HEK293 (cell line): Measurements from ENCODE around the gene ENGASE.

Experiments
- IKZF3 ChIP-seq: fragments of 450-650 bp; IDR thresholded peaks from 2 replicates; pipeline ENCODE4 v1.5.0; 2018; ENCODE audit warnings: missing biosample characterization, mild to moderate bottlenecking, missing genetic modification characterization, moderate library complexity
- ZNF114 ChIP-seq: fragments of 450-650 bp; formaldehyde crosslinking; IDR thresholded peaks from 2 replicates; pipeline ENCODE4 v1.5.0; 2017; ENCODE audit warnings: missing biosample characterization, missing genetic modification characterization
- ZSCAN30 ChIP-seq: fragments of 450-650 bp; IDR thresholded peaks from 2 replicates; pipeline ENCODE4 v1.5.1; 2018; ENCODE audit warnings: missing biosample characterization, mild to moderate bottlenecking, missing genetic modification characterization, moderate library complexity
- TF ChIP-seq, protein P1 (sequence below): fragments of 450-650 bp; formaldehyde crosslinking; IDR thresholded peaks from 2 replicates; pipeline ENCODE4 v1.5.1; 2016; ENCODE audit warnings: missing biosample characterization, missing genetic modification characterization
- TF ChIP-seq, protein P2 (sequence below): fragments of 450-650 bp; formaldehyde crosslinking; IDR thresholded peaks from 2 replicates; pipeline ENCODE4 v1.5.1; 2016; ENCODE audit warnings: missing biosample characterization, missing genetic modification characterization
- TF ChIP-seq, protein P3 (sequence below): fragments of 450-650 bp; formaldehyde crosslinking; IDR thresholded peaks from 2 replicates; pipeline ENCODE4 v1.5.1; 2016; ENCODE audit warnings: missing biosample characterization, missing genetic modification characterization

DNA sequence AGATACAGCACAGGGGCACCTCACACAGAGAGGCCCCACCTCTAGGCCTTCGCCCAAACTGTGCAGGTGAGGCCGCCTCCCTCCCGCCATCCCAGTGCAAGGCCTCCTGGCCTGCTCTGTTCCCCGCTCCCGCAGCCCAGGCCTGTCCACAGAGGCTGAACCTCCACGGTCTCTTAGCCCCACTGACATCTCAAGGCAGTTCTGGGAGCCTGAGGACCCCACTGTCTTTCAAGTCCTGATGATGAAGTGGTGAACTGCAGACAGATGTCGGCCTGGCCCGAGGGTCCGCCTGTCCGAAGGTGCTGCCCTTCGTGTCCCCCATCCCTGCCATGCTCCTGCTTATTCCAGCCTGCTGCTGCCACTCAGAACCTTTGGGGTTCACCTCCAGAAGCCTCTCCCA, 32.3 kb downstream of the ENGASE start:
- TF ChIP-seq IKZF3 (tag by site-specific recombination) = no peak
- TF ChIP-seq, protein P1, sequence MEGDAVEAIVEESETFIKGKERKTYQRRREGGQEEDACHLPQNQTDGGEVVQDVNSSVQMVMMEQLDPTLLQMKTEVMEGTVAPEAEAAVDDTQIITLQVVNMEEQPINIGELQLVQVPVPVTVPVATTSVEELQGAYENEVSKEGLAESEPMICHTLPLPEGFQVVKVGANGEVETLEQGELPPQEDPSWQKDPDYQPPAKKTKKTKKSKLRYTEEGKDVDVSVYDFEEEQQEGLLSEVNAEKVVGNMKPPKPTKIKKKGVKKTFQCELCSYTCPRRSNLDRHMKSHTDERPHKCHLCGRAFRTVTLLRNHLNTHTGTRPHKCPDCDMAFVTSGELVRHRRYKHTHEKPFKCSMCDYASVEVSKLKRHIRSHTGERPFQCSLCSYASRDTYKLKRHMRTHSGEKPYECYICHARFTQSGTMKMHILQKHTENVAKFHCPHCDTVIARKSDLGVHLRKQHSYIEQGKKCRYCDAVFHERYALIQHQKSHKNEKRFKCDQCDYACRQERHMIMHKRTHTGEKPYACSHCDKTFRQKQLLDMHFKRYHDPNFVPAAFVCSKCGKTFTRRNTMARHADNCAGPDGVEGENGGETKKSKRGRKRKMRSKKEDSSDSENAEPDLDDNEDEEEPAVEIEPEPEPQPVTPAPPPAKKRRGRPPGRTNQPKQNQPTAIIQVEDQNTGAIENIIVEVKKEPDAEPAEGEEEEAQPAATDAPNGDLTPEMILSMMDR (tag by site-specific recombination) = no peak
- TF ChIP-seq, protein P2, sequence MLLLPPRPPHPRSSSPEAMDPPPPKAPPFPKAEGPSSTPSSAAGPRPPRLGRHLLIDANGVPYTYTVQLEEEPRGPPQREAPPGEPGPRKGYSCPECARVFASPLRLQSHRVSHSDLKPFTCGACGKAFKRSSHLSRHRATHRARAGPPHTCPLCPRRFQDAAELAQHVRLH (tag by site-specific recombination) = no peak
- no peak for TF ChIP-seq ZSCAN30 (tag by site-specific recombination)
- TF ChIP-seq ZNF114 (tag by site-specific recombination) = no peak
- TF ChIP-seq, protein P3, sequence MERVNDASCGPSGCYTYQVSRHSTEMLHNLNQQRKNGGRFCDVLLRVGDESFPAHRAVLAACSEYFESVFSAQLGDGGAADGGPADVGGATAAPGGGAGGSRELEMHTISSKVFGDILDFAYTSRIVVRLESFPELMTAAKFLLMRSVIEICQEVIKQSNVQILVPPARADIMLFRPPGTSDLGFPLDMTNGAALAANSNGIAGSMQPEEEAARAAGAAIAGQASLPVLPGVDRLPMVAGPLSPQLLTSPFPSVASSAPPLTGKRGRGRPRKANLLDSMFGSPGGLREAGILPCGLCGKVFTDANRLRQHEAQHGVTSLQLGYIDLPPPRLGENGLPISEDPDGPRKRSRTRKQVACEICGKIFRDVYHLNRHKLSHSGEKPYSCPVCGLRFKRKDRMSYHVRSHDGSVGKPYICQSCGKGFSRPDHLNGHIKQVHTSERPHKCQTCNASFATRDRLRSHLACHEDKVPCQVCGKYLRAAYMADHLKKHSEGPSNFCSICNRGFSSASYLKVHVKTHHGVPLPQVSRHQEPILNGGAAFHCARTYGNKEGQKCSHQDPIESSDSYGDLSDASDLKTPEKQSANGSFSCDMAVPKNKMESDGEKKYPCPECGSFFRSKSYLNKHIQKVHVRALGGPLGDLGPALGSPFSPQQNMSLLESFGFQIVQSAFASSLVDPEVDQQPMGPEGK (tag by site-specific recombination) = no peak
